H9 (cell line): ENCODE measurements around the gene CLINT1. TPM values are rescaled to one million over a fixed set of nuclear protein-coding genes. Genes with fewer than 3 reads are reported as not detected.

ENCODE experiments used
- DNase-seq: peaks from one replicate; pipeline ENCODE4 v3.0.0-alpha.2; 2017
- H2AFZ ChIP-seq: one replicate; pipeline ENCODE4 v1.6.1; 2013; ENCODE audit warnings: mild to moderate bottlenecking, low read length, control low read depth, moderate library complexity
- H2AK5ac ChIP-seq: 2 replicates; pipeline ENCODE4 v1.6.1; 2013; ENCODE audit warnings: low read length, control low read depth, mixed read lengths; ENCODE audit not compliant: insufficient read length
- H2BK120ac ChIP-seq: one replicate; pipeline ENCODE4 v1.6.1; 2013; ENCODE audit warnings: low read depth, mild to moderate bottlenecking, low read length, control low read depth, inconsistent platforms; ENCODE audit not compliant: poor library complexity, severe bottlenecking
- H2BK12ac ChIP-seq: 2 replicates; pipeline ENCODE4 v1.6.1; 2013; ENCODE audit warnings: low read length, control low read depth, mixed read lengths, low read depth; ENCODE audit not compliant: insufficient read length
- H2BK15ac ChIP-seq: 2 replicates; pipeline ENCODE4 v1.6.1; 2013; ENCODE audit warnings: low read depth, low read length, control low read depth
- H2BK20ac ChIP-seq: one replicate; pipeline ENCODE4 v1.6.1; 2013; ENCODE audit warnings: low read depth, mild to moderate bottlenecking, low read length, control low read depth, inconsistent platforms; ENCODE audit not compliant: poor library complexity, severe bottlenecking
- H2BK5ac ChIP-seq: 2 replicates; pipeline ENCODE4 v1.6.1; 2013; ENCODE audit warnings: low read length, control low read depth, mixed read lengths; ENCODE audit not compliant: insufficient read length
- H3K14ac ChIP-seq: 2 replicates; pipeline ENCODE4 v1.6.1; 2013; ENCODE audit warnings: low read length, control low read depth; ENCODE audit not compliant: insufficient read depth
- H3K18ac ChIP-seq: 2 replicates; pipeline ENCODE4 v1.6.1; 2013; ENCODE audit warnings: low read depth, mild to moderate bottlenecking, mixed read lengths, low read length, control low read depth; ENCODE audit not compliant: insufficient read length
- H3K23ac ChIP-seq: 2 replicates; pipeline ENCODE4 v1.6.1; 2013; ENCODE audit warnings: low read length, control low read depth, mixed read lengths, low read depth; ENCODE audit not compliant: insufficient read length
- H3K23me2 ChIP-seq: 2 replicates; pipeline ENCODE4 v1.6.1; 2013; ENCODE audit warnings: low read depth, mild to moderate bottlenecking, mixed read lengths, low read length, control low read depth; ENCODE audit not compliant: insufficient read length, poor library complexity, severe bottlenecking
- H3K27ac ChIP-seq: 2 replicates; pipeline ENCODE4 v1.5.1; 2013; ENCODE audit warnings: low read length, control low read depth, mixed read lengths, low read depth; ENCODE audit not compliant: insufficient read length
- H3K27me3 ChIP-seq: 2 replicates; pipeline ENCODE4 v1.6.1; 2013; ENCODE audit warnings: low read length, control low read depth, inconsistent platforms; ENCODE audit not compliant: insufficient read depth
- H3K4ac ChIP-seq: 2 replicates; pipeline ENCODE4 v1.6.1; 2013; ENCODE audit warnings: low read depth, mild to moderate bottlenecking, control low read depth, inconsistent platforms, low read length, moderate library complexity
- H3K4me1 ChIP-seq: 2 replicates; pipeline ENCODE4 v1.6.1; 2013; ENCODE audit warnings: low read length, control low read depth, inconsistent platforms; ENCODE audit not compliant: insufficient read depth
- H3K4me2 ChIP-seq: 2 replicates; pipeline ENCODE4 v1.6.1; 2013; ENCODE audit warnings: low read length, control low read depth, mixed read lengths; ENCODE audit not compliant: insufficient read length, insufficient read depth
- H3K56ac ChIP-seq: 2 replicates; pipeline ENCODE4 v1.6.1; 2013; ENCODE audit warnings: low read depth, mild to moderate bottlenecking, mixed read lengths, low read length, control low read depth; ENCODE audit not compliant: insufficient read length
- H3K79me1 ChIP-seq: 2 replicates; pipeline ENCODE4 v1.6.1; 2013; ENCODE audit warnings: low read depth, mild to moderate bottlenecking, moderate library complexity, low read length, control low read depth, inconsistent platforms; ENCODE audit not compliant: insufficient read depth, poor library complexity, severe bottlenecking
- H3K79me2 ChIP-seq: 2 replicates; pipeline ENCODE4 v1.6.1; 2013; ENCODE audit warnings: low read length, control low read depth, inconsistent platforms; ENCODE audit not compliant: insufficient read depth
- H3K9ac ChIP-seq: 2 replicates; pipeline ENCODE4 v1.6.1; 2013; ENCODE audit warnings: low read length, control low read depth, mixed read lengths; ENCODE audit not compliant: insufficient read length; ENCODE audit errors: extremely low read depth
- H3K9me3 ChIP-seq: one replicate; pipeline ENCODE4 v1.6.1; 2013; ENCODE audit warnings: low read depth, low read length, inconsistent platforms; ENCODE audit not compliant: control insufficient read depth
- H3T11ph ChIP-seq: one replicate; pipeline ENCODE4 v1.6.1; 2013; ENCODE audit warnings: mild to moderate bottlenecking, low read length, control low read depth, inconsistent platforms
- H4K20me1 ChIP-seq: one replicate; pipeline ENCODE4 v1.6.1; 2013; ENCODE audit not compliant: control insufficient read depth, insufficient read length, insufficient read depth
- H4K5ac ChIP-seq: 2 replicates; pipeline ENCODE4 v1.6.1; 2013; ENCODE audit warnings: low read depth, mild to moderate bottlenecking, mixed read lengths, low read length, control low read depth; ENCODE audit not compliant: insufficient read length
- H4K8ac ChIP-seq: replicated peaks from 2 replicates; pipeline ENCODE4 v1.6.1; 2013; ENCODE audit warnings: low read length, control low read depth, mixed read lengths, low read depth; ENCODE audit not compliant: insufficient read length
- H4K91ac ChIP-seq: 2 replicates; pipeline ENCODE4 v1.6.1; 2013; ENCODE audit warnings: low read depth, mild to moderate bottlenecking, moderate library complexity, mixed read lengths, low read length, control low read depth; ENCODE audit not compliant: insufficient read length
- H3K27ac Mint-ChIP-seq, 3 experiments: 2 replicates in 2 of 3; 3 replicates in 1 of 3; pipeline ENCODE4 v1.8.0; 2020 to 2021; ENCODE audit warnings: mixed read lengths in 3 of 3, mild to moderate bottlenecking in 1 of 3, moderate library complexity in 1 of 3
- H3K27me3 Mint-ChIP-seq: 2 replicates; pipeline ENCODE4 v1.8.0; 2021; ENCODE audit warnings: low read depth, mild to moderate bottlenecking, moderate library complexity, mixed read lengths
- H3K36me3 Mint-ChIP-seq, 3 experiments: 2 replicates in 2 of 3; 3 replicates in 1 of 3; pipeline ENCODE4 v1.8.0; 2020 to 2021; ENCODE audit warnings: low read depth in 3 of 3, mixed read lengths in 3 of 3; ENCODE audit not compliant: insufficient read depth in 1 of 3
- H3K4me1 Mint-ChIP-seq, 2 experiments: 2 replicates each; pipeline ENCODE4 v1.8.0; 2020; ENCODE audit warnings: mixed read lengths in 2 of 2
- H3K4me3 Mint-ChIP-seq, 2 experiments: 2 replicates in 1 of 2; 3 replicates in 1 of 2; pipeline ENCODE4 v1.8.0; 2020 to 2021; ENCODE audit warnings: mild to moderate bottlenecking in 2 of 2, mixed read lengths in 2 of 2, moderate library complexity in 1 of 2
- H3K9me3 Mint-ChIP-seq, 2 experiments: 2 replicates in 1 of 2; 3 replicates in 1 of 2; pipeline ENCODE4 v1.8.0; 2020; ENCODE audit warnings: mild to moderate bottlenecking in 2 of 2, mixed read lengths in 2 of 2, moderate library complexity in 1 of 2
- WGBS: extraction: QIAGEN DNeasy Blood & Tissue Kit; methylation state at CpG from one replicate; pipeline ENCODE4 v1.1.7; 2013; ENCODE audit warnings: missing lambda C conversion rate, low lambda C conversion rate, mixed read lengths; ENCODE audit not compliant: insufficient read length; ENCODE audit errors: extremely low coverage; 5-methylcytosine and 5-hydroxymethylcytosine counted together
- total RNA-seq: library from RNA; stranded (reverse); gene quantifications from 2 replicates; pipeline ENCODE4 v1.2.1, GENCODE V29; 2021
- TF ChIP-seq, protein P1 (sequence below): fragments of 200-600 bp; sonication (generic); conservative IDR thresholded peaks from 3 replicates; pipeline ENCODE4 v1.8.0; 2021; ENCODE audit warnings: antibody characterized with exemption, mild to moderate bottlenecking

Gene CLINT1
- total RNA-seq, 1 experiment from 2014 or later, result 79.1 TPM

GRCh38 chr5:157741131-157741530 lies 117.8 kb downstream of the CLINT1 start:
- peaks cover 7% of the 10 kb centered on the region for H3K27me3 ChIP-seq
- Mint-ChIP-seq H3K4me1 (peaks cover 5 to 10% of the 10 kb centered on the region in 2 experiments), H3K27ac (no peak overlapping the region), H3K27me3 (peaks cover 18% of the 10 kb centered on the region), H3K9me3 (peaks cover 0 to 7% of the 10 kb centered on the region in 2 experiments; a peak in 2 of 5 replicates), H3K4me3 (no peak overlapping the region), H3K36me3 (peaks cover 18 to 34% (median 30%) of the 10 kb centered on the region in 3 experiments)
- H3K9ac ChIP-seq, result no peak overlapping the region
- no peak overlapping the region for H2BK20ac ChIP-seq
- no peak overlapping the region for H4K8ac ChIP-seq
- H4K20me1 ChIP-seq, result no peaks in the 10 kb centered on the region
- no peak overlapping the region for H2BK12ac ChIP-seq
- no peaks in the 10 kb centered on the region for H3K79me1 ChIP-seq
- H3K79me2 ChIP-seq, result no peaks in the 10 kb centered on the region
- no peak overlapping the region for H4K91ac ChIP-seq
- no peak for DNase-seq
- no peak overlapping the region for H3K56ac ChIP-seq
- TF ChIP-seq, protein P1, sequence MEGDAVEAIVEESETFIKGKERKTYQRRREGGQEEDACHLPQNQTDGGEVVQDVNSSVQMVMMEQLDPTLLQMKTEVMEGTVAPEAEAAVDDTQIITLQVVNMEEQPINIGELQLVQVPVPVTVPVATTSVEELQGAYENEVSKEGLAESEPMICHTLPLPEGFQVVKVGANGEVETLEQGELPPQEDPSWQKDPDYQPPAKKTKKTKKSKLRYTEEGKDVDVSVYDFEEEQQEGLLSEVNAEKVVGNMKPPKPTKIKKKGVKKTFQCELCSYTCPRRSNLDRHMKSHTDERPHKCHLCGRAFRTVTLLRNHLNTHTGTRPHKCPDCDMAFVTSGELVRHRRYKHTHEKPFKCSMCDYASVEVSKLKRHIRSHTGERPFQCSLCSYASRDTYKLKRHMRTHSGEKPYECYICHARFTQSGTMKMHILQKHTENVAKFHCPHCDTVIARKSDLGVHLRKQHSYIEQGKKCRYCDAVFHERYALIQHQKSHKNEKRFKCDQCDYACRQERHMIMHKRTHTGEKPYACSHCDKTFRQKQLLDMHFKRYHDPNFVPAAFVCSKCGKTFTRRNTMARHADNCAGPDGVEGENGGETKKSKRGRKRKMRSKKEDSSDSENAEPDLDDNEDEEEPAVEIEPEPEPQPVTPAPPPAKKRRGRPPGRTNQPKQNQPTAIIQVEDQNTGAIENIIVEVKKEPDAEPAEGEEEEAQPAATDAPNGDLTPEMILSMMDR, result no peak
- H3K4me1 ChIP-seq, result no peaks in the 10 kb centered on the region
- H2AK5ac ChIP-seq, result no peak overlapping the region
- no peak overlapping the region for H3K23ac ChIP-seq
- H3K9me3 ChIP-seq, result no peaks in the 10 kb centered on the region
- H2BK15ac ChIP-seq, result no peak overlapping the region
- no peak overlapping the region for H3K27ac ChIP-seq
- no peak overlapping the region for H3K14ac ChIP-seq
- no peak overlapping the region for H2AFZ ChIP-seq
- no peak overlapping the region for H3K18ac ChIP-seq
- no peak overlapping the region for H3K4ac ChIP-seq
- no peak overlapping the region for H2BK5ac ChIP-seq
- no peak overlapping the region for H4K5ac ChIP-seq
- no peak overlapping the region for H3K4me2 ChIP-seq
- no peak overlapping the region for H3T11ph ChIP-seq
- no peak overlapping the region for H2BK120ac ChIP-seq
- peaks cover 9% of the 10 kb centered on the region for H3K23me2 ChIP-seq
- no CpG with 5 or more reads among the region's 4 CpGs for WGBS
